GM20431 (cell line): Measurements from ENCODE around the gene MINDY4B.

Source experiments
- in situ Hi-C: fragments of 300-500 bp; cut with MseI, MboI; formaldehyde crosslinking; loops from one replicate; pipeline ENCODE4 v1.15.0; 2020; ENCODE audit warnings: low sequenced_read_pairs; ENCODE audit not compliant: unreplicated experiment

Gene MINDY4B

DNA sequence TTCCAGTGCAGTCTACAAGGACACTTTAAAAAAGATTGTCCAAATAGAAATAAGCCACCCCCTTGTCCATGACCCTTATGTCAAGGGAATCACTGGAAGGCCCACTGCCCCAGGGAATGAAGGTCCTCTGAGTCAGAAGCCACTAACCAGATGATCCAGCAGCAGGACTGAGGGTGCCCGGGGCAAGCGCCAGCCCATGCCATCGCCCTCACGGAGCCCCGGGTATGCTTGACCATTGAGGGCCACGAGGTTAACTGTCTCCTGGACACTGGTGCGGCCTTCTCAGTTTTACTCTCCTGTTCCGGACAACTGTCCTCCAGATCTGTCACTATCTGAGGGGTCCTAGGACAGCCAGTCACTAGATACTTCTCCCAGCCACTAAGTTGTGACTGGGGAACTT, 47.3 kb downstream of the MINDY4B start:
- in situ Hi-C loops = loop anchor here (25.0 kb wide), 1 partner anchor 321 kb away; the partner anchor contains the start of genes EIF2A and SERP1

DNA sequence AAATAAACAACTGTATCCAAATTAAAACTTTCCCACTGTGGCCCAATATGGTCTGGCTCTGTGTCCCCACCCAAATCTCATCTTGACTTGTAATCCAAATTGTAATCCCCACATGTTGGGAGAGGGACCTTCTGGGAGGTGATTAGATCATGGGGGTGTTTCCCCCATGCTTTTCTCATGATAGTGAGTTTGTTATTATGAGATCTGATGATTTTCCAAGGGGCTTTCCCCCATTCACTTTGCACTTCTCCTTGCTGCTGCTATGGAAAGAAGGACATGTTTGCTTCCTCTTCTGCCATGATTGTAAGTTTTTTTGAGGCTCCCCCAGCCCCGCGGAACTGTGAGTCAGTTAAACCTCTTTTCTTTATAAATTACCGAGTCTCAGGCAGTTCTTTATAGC, 55.0 kb downstream of the MINDY4B start:
- in situ Hi-C loops = loop anchor here (25.0 kb wide), 1 partner anchor 313 kb away; the partner anchor contains the start of genes EIF2A and SERP1

DNA sequence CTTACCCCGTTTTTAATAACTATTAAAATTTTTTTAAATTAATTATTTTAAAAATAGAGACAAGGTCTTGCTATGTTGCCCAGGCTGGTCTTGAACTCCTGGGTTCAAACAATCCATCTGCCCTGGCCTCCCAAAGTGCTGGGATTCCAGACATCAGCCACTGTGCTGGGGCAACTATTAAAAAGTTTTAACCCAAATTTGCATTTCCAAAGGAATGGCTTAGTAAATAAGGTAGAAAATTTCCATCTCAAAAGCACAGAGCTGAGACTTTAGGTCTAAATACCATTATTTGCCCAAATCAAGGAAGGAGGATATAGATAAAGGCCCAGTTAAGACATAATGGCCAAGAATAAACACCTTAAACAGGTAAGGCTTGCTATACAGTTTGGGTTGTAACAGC, 56.4 kb downstream of the MINDY4B start:
- in situ Hi-C loops = no loop called here

DNA sequence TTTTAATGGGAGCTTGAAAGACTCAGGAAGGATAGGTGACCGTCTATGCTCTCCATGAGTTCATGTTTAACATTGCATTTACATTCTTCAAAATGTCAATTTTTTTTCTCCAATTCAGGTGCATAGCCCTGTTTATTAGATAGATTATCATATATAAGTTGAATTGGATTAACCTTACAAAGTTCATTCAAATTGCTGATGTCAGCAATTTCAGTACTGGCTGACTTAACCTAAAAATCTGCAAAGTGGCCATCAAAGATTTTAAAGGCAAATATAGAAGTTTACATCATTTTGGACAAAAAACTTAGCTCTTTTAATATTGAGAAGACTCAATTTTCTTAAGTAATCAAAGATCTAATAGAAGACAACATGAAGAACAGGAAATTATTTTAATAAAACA, 57.8 kb downstream of the MINDY4B start:
- in situ Hi-C loops = no loop called here

DNA sequence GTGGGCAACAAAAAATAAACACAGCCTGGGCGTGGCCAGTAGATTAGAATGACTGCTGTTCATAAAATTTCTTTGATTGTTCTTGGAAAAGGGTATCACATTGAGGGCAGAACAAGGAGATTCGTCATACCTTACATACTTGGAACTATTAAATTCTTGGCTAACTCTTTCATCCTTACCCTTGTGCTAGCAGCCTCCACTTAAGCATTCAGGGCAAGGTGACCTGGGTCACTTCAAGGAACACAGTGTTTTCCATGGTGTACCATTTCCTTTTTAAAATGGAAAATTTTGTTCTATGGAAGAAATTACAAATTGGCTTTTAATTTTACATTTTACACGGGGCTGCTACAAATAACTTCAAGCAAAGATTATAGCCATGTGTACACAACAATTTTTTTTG, 60.8 kb downstream of the MINDY4B start:
- in situ Hi-C loops = no loop called here

DNA sequence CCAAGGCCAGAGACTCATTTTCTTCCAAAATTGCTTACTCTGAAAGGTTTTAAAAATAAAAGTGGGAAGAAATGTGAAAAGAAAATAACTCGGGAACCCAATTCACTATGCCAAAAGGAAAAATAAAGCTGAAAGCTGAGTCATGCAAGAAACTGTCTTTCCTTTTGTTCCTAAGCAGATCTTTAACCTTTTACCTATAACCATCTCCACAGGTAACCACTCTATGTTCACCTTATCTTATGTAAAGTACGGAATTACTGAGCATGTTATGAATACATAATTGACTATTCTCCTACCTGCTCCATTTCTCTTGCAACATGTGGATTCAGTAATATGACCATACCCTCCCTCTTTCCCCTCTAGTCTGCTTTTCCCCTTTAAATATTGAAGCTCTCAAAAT, 62.0 kb downstream of the MINDY4B start:
- in situ Hi-C loops = no loop called here

DNA sequence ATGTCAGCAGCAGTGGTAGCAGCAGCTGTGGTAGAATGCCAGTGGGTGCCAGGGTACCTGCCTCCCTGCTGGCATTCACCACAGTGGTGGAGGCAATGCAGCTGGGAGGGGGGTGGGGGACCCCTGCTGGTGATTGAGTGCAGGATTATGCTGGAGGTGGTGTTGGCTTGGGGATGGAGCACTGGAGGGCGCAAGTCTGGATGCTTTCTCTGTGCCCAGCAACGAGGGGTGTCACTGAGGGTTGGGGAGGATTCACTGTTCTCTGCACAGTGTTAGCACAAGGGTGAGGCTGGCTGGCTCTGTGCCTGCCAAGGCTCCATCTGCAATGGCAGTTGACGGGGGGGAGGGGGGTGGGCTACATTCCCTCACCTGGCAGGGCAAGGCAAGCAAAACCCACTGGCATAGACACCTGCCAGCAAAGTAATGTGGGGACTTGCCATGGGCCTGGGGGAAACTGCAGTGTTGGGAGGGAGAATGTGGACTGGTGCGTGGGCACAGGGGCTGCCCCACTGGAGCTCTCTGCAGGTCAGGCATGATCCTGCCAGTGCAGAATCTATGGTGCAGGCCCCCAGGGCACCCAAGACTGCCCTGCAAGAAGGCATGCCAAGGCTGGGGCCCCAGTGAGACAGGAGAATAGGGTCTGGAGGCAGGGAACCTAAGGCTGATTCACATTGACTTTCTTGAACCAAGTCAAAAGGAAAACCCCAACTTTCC, 64.3 kb downstream of the MINDY4B start:
- in situ Hi-C loops = no loop called here

DNA sequence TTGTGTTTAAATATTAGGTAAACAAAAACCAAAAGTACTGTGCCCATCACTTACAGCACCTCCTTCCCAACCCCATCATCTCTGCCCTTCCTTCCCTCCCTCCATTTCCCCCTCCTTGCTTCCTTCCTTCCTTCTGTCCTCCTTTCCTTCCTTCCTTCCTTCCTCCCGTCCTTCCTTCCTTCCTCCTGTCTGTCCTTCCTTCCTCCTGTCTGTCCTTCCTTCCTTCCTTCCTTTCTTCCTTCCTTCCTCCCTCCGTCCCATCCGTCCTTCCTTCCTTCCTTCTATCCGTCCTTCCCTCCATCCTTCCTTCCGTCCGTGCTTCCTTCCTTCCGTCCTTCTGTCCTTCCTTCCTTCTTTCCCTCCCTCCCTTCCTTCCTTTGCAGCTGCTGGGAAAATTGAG, 74.5 kb downstream of the MINDY4B start:
- in situ Hi-C loops = no loop called here

DNA sequence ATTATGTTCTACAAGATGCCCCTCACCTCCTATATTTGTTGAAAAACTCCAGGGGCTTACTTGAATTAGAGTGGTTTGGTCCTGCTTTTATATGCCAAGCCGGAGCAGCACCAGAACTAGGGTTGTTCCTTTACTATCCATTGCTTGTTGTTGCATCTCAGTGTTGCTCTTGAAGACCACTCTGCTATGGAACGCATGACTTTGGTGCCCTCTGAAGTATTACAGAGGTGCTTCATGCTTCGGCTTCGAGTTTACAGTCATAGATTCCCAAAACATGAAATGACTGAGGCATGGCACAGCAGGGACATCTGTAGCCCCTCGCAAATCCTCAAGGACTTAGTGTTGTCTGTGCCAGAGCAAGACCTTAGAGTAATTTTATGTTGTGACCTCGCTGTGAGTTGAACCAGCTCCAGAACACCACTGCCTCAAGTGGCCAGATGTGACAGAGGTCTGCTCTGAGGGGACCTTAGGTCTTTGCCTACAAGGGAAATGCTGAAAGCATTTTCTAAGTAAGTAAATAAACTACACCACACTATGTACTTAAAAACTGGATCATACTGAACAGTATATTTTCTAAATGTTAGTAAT, 75.1 kb downstream of the MINDY4B start:
- in situ Hi-C loops = no loop called here

DNA sequence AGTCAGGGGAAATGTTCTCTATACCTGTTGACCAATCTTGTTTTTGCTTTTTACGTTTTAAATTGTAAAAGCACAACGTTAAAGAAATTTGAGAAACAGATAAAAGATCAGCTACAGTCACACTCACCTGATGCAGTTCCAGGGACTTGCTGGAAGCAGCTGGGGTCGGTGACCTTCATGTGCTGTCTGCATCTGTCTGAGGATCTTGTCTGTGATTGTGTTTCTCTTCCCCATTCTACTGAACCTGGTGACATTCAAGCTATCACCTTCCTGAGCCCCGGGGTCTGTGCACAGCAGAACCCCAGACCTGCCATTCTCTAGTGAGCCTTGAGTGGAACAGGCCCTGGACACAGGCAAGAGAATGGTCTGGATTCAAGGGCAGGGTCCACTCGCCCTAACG, 75.8 kb downstream of the MINDY4B start:
- in situ Hi-C loops = no loop called here

DNA sequence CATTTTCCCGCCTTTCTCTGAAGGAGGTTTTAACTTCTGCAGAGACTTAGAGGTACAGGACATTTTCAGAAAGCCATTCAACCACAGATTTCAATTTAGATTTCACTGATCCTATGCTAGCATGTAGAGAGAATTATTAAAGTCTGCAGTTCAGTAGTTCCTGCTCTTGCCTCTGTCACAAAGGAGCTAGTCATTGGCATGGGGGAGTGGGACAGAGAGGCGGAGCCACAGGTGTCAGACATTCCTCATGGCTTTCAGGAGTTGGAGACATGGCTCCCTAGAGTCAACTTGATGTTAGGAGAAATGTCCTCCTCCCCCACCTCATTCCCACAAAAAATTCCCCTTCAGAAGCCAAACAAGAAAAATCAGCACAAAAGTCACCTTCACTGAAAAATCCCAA, 76.2 kb downstream of the MINDY4B start:
- in situ Hi-C loops = no loop called here

DNA sequence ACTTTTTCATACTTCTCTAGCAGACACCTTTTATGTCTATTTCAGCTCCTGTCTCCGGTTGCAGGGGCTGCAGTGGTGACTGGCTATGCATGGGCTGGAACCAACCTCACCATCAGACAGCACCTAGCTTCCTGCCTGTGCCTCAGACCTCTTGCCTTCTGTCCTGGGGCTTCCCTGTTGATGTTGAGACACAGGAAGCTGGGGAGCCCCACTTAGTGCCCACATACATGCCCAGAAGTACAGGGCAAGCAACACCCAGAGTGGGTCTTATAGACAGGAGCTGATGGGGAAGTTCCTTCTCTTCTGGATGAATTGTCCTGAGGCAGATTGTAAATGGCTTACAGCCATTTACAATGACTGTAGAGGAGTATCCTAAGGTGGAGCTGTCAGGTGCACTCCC, 77.0 kb downstream of the MINDY4B start:
- in situ Hi-C loops = no loop called here

DNA sequence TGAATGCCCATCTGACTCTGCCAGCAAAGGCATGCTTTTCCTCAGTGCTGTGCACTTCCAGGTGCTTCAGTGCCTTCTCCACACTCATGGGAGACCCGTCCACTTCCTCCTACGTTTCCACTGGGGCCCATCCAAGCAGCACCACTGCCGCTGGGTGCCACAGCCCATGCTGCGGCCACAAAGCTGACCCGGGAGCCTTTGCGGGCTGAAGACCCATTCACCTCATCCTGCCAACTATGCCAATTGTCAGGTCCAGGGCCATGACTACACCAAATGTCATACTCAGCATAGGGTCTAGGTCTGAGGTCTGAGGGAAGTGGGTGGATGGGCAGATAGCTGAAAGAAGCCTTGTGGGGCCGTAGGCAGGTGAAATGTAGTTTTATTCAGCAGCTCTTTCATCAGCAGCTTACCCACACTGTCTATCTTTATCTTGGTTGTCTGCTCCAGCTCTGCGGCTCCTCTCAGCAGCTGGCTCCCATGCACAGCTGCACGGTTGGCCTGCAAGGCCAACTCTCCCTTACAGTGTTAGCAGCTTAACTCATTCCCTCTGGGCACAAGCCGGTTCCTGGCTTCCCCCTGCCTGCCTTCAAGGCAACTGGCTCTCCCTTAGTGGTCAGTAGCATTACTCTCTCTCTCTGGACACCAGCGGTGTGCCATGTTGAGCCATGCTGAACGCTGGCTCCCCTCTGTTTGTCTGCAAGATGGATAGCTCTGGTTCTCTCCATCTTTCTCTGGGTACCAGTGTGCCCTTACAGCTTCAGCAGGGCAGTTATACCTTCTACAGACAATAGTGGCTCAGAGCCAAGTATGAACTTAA, 78.6 kb downstream of the MINDY4B start:
- in situ Hi-C loops = no loop called here

DNA sequence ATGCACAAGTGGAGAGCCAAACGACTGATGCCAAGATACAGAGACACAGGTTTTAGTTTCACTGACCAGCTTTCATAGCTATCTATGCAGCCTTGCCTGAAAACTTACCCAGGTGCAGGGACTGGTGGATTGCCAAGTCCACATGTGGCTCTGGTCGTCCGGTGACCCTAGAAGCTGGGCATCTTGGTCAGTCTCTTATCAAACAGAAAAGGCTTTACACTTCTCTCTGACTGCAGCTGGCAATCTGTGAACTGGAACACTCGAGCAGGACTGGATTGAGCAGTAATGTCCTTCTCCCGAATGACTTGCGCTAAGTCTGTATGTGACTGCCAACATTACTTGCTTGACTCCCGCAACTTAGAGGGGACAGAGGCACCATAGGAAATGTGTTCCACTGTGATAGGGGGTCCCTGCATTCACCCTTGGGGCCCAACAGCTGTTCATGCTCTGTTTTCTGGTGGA, 79.3 kb downstream of the MINDY4B start:
- in situ Hi-C loops = no loop called here

DNA sequence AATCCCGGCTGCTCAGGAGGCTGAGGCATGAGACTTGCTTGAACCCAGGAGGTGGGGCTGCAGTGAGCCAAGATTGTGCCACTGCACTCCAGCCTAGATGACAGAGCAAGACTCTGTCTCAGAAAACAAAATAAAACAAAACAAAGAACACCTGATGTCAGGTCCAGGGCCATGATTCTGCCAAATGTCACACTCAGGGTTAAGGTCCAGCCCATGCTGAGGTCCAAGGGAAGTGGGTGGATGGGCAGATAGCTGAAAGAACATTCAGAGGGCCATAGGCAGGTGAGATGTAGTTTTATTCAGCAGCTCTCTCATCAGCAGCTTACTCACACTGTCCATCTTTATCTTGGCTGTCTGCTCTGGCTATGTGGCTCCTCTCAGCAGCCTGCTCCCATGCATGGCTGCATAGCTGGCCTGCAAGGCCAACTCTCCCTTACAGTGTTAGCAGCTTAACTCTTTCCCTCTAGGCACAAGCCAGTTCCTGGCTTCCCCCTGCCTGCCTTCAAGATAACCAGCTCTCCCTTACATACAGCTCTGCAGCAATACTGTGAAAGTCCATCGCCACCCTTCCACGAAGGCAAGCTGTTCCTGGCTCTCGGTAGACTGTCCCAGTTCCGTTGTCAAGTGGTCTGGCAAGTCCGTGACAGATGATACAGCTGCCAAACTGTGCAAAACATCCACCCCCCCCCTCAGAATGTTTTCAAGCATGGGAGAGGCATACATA, 79.9 kb downstream of the MINDY4B start:
- in situ Hi-C loops = no loop called here

DNA sequence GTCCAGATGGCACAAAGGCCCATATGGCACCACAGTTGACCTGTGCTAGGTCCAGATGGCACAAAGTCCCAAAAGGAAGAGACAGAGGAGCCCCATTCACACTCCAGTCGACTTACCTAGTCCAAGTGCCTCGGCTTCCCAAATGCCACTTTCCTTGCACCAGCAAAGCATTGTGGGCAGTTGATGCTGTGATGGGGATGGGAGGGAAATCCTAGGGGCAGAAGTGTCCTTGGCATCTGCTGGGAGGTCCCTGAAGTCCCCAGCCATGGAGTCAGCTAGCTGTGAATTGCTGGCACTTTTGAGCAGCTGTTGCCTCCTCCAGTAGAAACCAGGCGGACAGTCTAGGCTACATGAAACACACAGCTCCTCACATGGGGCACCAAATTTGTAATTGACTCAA, 82.0 kb downstream of the MINDY4B start:
- in situ Hi-C loops = no loop called here

DNA sequence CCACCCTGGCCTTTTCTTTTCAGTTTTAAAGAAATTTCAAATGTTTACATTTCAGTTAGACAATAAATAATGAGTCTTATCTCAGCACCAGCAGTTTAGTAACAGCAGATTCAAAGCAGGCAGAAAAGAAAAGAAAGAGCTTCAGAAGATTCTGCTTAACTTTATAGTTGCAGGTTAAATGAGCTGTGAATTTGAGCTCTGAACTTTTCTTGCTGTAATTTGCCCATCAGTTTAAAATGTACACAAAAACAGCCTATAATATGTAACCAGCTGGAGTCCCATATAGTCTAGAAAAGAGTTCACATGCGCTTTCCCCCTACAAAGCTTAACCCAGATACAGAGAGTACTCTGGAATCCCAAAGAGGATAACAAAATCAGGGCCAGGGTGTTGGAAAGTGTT, 82.6 kb downstream of the MINDY4B start:
- in situ Hi-C loops = no loop called here
